Keratinocyte (primary cell): ENCODE measurements around the gene C11orf52.

Source experiments
- EZH2 ChIP-seq: IDR thresholded peaks from one replicate; pipeline ENCODE4 v1.6.1; 2012; ENCODE audit warnings: inconsistent platforms, mild to moderate bottlenecking, low read length, moderate library complexity
- TF ChIP-seq, protein P1 (sequence below), 3 experiments: IDR thresholded peaks in 1 of 3; conservative IDR thresholded peaks in 1 of 3; optimal IDR thresholded peaks in 1 of 3; 2 replicates in 2 of 3; 3 replicates in 1 of 3; pipeline versions ENCODE3 to v1.5.1; 2011; ENCODE audit warnings: low read length in 3 of 3, mild to moderate bottlenecking in 3 of 3, moderate library complexity in 2 of 3, control low read depth in 1 of 3, inconsistent platforms in 1 of 3; ENCODE audit not compliant: insufficient read depth in 2 of 3; ENCODE audit errors: extremely low read depth in 1 of 3

DNA sequence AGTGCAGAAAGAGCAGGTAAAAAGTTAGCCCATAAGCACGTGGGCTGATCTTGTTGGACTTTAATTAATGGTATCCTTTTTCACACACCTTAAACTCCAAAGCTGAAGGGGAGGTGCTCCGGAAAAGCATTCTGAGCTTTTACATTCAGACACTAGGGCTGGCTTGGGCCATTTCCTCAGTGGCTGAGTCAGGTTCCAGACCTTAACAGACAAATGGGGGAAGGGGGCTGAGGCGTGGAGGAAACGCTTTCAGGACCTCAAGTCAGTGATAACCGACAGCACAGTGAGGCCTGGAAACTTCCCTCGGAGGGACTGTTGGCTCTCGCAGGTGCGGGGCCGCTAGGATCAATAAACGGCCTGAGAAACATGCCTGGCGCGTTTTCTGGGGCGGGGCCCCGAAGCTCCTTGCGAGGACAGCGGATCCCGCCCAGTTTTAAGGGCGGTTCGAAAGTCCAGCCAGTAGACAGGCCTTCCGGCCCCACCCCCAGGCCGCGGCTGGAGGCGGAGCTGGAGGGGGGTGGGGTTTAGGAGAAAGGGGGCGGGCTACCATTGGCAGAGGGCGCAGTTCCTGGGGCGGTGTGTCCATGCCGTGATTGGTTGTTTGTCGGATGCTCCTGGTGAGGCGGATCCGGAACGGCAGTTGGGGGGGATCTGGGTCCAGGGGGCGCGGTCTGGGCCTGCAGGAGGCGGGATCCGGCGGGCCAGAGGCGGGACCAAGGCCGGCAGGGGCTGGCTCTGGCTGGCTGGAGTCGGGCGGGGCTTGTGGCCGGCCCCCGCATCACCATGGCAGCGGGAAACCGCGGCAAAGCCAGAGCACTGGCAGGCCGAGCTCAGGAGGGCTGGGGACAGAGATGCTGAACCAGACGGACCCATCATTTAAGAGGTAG is 8.0 kb downstream of the C11orf52 start:
- TF ChIP-seq, protein P1, sequence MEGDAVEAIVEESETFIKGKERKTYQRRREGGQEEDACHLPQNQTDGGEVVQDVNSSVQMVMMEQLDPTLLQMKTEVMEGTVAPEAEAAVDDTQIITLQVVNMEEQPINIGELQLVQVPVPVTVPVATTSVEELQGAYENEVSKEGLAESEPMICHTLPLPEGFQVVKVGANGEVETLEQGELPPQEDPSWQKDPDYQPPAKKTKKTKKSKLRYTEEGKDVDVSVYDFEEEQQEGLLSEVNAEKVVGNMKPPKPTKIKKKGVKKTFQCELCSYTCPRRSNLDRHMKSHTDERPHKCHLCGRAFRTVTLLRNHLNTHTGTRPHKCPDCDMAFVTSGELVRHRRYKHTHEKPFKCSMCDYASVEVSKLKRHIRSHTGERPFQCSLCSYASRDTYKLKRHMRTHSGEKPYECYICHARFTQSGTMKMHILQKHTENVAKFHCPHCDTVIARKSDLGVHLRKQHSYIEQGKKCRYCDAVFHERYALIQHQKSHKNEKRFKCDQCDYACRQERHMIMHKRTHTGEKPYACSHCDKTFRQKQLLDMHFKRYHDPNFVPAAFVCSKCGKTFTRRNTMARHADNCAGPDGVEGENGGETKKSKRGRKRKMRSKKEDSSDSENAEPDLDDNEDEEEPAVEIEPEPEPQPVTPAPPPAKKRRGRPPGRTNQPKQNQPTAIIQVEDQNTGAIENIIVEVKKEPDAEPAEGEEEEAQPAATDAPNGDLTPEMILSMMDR (optimal IDR thresholded peaks at IDR 0.05 in 1 of 3, IDR thresholded peaks at IDR 0.05 in 1 of 3, conservative IDR thresholded peaks at IDR 0.05 in 1 of 3; ENCODE audit: extremely low read depth in 1 of 3, insufficient read depth in 2 of 3, low read length in 3 of 3): peak in 1 of 3 experiments; percentile 14
- no peak for TF ChIP-seq EZH2
